Muscle of arm (tissue), 14 donors: Measurements from ENCODE around the gene GLI3. TPM values are rescaled to one million over a fixed set of nuclear protein-coding genes. Genes with fewer than 3 reads are reported as not detected.
A peak's percentile ranks its signal among the peaks of the same experiment; 100 is the strongest.

ENCODE experiments used
- DNase-seq: peaks from one replicate; pipeline ENCODE4 v3.0.0-alpha.2; 2013
- long read RNA-seq, 11 donors: transcript quantifications; one replicate each; lab custom pipeline, GENCODE V29; 2026
- polyA plus RNA-seq, 12 donors: library from polyadenylated mRNA; unstranded; fragments of 120-200 nt; gene quantifications; one replicate each; pipeline ENCODE4 v1.2.1, GENCODE V29; 2013; ENCODE audit not compliant: insufficient read length in 12 of 12

The GLI3 gene
- 10 to 100 TPM in 11 of 12 donors, not detected in 1; 12.1 to 39.9 (median 15.2) TPM for polyA plus RNA-seq
- long read RNA-seq, donor 1, result 0 reads
- long read RNA-seq, donor 2, result 0 reads
- long read RNA-seq, donor 3, result 0 reads
- long read RNA-seq, donor 4, result 0 reads
- long read RNA-seq, donor 5, result 0 reads
- long read RNA-seq, donor 6, result 0 reads
- long read RNA-seq, donor 7, result 0 reads
- long read RNA-seq, donor 8, result 0 reads
- long read RNA-seq, donor 9, full-length matches to known transcripts, result 1 of 1 reads
- long read RNA-seq, donor 9, partial matches to known transcripts, result 0 of 1 reads
- long read RNA-seq, donor 9, other reads (novel, unspliced or antisense), result 0 of 1 reads
- long read RNA-seq, donor 10, result 0 reads
- long read RNA-seq, donor 11, result 0 reads

- DNase-seq, result peak; percentile 95
Observed at GRCh38 chr7:42236976-42237810, at the start of gene GLI3. GLI3 (minus strand) TSS chr7:42237209; CDS start chr7:42223253, 13,956 bp downstream.

GRCh38 chr7:42285383-42285824 lies 48.4 kb upstream of the GLI3 start:
- no peak for DNase-seq

DNA sequence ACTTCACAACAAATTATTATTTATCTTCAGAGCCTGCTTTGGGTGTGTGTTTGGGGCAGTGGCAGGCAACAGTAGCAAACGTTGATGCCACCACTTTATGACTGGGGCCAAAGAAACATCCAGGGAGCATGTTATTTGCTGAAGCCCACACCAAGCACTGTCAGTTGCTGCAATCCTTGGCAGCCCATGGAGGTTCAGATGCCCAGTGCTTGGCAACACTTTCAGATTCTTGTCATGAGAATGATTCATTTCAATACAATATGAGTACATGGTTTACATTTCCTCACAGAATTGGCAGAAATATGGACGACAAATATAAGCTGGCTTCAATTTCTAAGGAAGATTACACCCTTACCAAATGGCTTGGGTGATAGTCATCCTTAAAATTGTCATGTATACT lies 46.5 kb upstream of the GLI3 start:
- peak; percentile 9 for DNase-seq

DNA sequence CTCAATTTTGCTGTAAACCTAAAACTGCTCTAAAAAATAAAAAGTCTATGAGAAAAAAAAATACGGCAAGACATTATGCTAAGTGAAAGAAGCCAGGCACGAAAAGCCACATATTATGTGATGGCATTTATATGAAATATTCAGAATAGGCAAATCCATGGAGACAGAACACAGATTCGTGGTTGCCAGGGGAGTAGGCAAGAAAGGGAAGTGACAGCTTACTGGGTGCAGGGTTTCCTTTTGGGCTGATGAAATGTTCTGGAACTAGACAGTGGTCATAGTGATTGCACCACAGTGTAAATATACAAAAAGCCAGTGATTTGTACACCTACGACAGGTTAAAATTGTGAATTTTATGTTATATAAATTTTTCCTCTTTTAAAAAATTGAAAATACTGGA lies 41.3 kb upstream of the GLI3 start:
- DNase-seq, result no peak

DNA sequence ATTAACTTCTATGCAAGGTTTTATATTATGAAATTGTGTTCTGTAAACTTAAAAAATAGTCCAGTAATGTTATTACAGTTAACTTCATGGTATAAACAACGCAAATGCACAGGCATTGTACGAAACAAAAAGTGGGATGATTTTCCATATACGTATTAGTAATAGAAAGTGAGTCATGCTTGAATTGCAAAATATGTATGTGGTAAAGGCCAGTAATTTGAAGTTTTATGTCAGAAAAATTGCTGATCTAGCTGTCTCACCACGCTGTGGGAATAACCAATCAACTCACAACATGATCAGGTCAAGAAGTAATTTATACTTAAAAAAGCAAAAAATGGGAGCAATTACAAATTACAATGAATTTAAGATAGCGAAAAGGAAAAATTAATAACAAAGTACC lies 37.0 kb upstream of the GLI3 start:
- DNase-seq, result no peak

DNA sequence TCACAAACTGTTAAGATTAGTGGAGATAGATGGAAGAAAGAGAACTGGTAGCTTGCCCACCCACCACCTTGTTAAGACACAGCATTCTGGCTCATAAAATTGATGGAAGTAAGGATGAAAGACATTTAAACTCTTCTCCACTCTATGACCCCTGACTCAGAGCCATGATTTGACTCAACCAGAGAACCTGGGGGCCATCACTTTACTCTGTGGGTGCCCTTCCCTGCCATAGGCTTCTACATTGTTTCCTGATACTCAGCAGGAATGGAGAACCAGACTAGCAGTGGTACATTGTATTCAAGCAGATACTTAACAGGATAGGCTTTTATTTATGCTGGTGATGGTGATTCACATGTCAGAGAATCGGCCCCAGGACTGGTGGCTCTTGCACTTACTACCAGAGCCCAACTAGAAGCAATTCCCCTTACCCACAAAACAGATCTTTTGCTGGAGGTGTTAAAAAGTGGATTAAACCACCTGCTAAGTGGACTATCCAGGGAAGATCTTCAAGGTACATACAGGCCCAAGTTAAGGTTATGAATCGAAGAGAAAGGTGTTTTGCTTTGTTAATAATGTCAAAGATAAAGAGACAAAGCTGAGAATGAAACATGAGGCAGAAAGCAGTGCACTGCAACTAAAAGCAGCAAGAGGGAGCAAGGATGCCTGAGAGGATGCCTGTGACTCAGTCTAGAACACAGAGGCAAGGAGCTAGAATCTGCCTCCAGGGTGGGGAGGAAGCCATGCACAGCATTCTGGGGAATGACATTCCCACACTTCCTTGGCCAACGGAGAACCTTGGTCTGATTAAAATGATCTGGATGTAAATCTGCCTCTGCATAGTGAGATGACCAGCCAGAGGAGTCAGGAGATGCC lies 36.0 kb upstream of the GLI3 start:
- DNase-seq, result no peak

- DNase-seq, result no peak
Observed at GRCh38 chr7:42269161-42269560, 32.2 kb upstream of the GLI3 start.

GRCh38 chr7:42264702-42265101 lies 27.7 kb upstream of the GLI3 start:
- no peak for DNase-seq

GRCh38 chr7:42263971-42264370 lies 27.0 kb upstream of the GLI3 start:
- DNase-seq, result no peak

GRCh38 chr7:42262964-42263363 lies 26.0 kb upstream of the GLI3 start:
- peak; percentile 22 for DNase-seq

- DNase-seq, result no peak
Observed at GRCh38 chr7:42254217-42254616, 17.2 kb upstream of the GLI3 start.

DNA sequence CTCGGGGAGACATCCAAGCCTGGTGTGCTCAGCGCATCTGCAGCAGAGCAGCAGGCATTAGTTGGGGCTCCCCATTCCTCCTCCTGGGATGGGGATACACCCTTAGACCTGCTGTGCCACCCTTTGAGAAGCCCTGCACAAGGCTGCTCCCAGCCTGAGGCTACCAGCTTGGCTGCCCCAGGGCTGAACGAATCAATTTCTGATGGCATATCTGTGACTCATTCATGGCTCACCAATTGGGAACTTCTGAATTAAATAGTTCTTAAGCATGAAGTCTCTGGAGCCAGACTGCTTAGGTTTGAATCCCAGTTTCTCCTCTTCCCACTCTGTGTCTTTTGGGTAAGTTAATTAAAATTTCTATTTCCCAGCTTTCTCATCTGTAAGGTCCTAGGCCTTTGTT lies 16.3 kb upstream of the GLI3 start:
- DNase-seq, result no peak

DNA sequence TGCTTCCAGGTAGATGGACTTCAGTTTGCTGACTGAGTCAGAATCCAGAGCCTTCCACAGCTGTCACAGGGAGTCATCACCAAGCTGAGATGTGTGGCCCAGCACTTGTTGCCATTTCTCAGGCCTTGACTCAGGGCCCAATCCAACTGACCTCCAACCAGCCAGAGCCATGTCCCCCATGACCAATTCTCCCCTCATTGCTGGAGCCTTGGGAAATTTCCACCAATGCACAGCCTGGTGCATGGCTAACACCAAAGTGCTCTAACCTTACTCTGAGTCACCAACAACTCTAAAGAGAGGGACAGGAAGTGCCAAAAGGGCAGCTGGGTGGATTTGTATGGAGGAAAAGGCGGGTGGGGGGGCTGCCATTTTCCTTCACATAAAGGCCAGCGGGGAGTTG lies 13.4 kb upstream of the GLI3 start:
- no peak for DNase-seq

GRCh38 chr7:42248579-42248978 lies 11.6 kb upstream of the GLI3 start:
- DNase-seq, result no peak

DNA sequence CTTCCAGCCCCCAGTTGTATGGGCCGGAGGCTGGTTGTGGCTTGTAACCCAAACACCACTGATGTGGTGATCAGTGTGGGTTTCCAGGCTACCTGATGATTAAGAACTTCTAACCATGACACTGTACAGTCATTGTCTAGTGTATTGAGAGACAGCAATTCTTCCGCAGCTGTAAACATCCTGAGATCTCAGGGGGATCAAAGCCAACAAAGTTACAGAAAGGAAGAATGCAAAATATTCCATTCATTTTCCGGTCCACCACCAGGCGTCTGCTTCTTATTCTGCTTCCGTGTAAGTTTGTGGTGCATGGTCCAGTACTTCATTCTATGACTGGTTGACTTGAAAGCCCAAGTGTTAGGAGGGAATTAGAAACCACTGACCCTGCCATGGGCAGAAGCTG lies 10.3 kb upstream of the GLI3 start:
- DNase-seq, result no peak

GRCh38 chr7:42244828-42245227 lies 7.8 kb upstream of the GLI3 start:
- no peak for DNase-seq

GRCh38 chr7:42242381-42242780 lies 5.4 kb upstream of the GLI3 start:
- no peak for DNase-seq

GRCh38 chr7:42241424-42241823 lies 4.4 kb upstream of the GLI3 start:
- DNase-seq, result no peak

DNA sequence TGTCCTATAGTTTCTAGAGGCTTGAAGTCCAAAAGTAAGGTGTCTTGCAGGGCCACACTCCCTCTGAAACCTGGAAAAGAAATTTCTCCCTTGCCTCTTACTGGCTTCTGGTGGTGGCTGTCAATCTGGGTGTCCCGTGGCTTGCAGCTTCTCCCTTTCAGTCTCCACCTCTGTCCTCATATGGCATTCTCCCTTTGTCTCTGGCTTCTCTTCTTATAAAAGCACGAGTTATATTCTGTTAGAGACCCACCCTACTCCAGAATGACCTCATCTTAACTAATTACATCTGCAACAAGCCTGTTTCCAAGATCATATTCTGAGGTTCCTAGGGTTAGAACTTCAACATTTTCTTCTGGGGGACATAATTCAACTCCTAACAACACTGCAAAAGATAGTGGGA lies 3.4 kb upstream of the GLI3 start:
- DNase-seq, result no peak

- DNase-seq, result no peak
Observed at GRCh38 chr7:42238709-42239366, 1.8 kb upstream of the GLI3 start.

DNA sequence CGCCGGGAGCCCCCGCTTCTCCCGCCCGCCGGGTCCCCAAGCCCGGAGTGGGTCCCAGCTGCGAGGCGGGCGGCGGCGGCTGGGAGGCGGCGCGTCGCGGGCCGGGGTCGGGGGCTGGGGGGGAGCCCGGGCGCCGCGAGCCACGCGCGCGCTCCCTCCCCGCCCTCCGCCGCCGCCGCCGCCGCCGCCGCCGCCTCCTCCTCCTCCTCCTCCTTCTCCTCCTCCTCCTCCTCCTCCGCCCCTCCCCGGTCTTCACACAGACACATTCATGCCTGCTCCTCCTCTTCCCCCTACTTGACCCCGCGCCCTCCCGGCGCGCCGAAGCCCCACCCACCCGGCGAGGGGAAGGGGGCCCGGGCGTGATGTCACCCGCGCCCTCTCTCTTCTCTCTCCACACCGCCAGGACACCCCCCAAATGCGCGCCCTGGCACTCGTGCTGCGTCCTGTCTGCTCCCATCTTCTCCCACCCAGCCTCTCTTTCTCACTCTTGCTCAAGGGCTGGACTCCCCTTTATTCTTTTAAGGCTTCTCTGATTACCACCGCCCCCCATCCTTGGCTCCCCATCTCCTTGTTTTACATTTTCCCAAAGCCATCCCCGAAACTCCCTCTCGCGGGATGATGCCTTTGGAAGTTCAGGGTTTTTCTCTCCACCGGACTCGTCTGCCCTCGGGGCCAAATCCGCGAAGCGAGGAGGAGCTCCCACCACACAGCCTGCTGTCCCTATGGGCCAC lies 967 bp upstream of the GLI3 start:
- DNase-seq, result peak; percentile 83
